GM19043 (cell line): Measurements from ENCODE around the gene PASK.

Source experiments
- ATAC-seq: cut with Tn5 transposase; IDR thresholded peaks from one replicate; pipeline ENCODE4 v1.9.1; 2021; ENCODE audit warnings: low read depth; ENCODE audit not compliant: unreplicated experiment

The PASK gene

DNA sequence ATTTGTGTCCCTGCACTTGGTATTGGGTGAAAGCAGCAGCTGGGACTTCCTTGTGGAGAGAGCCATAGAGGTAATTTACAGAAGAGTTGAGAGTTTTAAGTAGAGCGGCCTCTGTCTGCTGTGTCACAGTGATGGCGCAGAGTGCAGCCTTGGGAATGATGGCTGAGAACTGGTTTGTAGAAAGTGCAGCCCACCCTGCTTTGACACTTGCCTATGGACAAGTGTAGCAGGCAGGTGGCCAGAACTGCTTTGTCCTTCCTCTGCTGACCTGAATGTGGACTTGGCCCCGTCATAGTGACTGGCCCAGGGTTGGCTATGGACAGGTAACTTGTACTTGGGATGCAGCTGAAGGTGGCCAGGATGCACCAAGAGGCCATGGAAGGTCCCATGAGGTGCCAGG lies 32.9 kb upstream of the PASK start:
- ATAC-seq = no peak

DNA sequence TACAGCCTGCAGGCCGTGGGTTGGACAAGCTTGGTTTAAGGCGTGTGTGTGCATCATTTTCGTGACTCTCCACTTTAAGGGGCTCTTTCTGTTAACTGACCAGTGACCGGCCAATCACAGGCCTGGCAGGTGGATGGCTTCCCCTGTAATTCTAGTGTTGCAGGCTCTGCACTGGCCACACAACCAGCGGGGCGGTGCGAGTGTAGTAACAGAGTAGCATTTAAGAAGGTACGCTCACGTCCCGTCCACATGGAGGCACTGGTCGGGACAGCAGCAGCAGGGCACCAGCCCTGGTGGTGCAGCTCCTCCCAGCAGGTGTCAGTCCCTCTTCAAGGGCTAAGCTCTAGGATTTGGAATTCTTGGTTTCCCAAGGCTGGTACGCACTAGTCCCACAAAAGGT lies 31.2 kb upstream of the PASK start:
- ATAC-seq = no peak

DNA sequence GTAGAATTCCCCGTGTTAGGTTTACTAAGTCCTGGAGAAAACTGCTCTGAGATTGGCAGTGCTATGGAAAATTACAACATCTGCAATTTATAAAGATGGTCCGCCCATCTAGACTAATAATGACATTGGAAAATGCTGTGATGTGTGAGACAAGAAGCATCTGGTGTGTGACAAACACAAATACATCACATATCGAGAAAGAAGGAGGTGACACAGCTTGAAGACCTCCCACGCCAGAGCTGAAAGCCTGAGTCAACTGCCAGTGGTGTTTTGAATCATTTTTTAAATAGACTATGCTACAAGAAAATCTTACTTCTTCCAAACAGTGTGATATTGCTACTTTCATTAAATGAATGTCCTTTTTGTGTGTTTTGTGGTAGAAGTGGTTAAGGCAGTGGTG lies 30.6 kb upstream of the PASK start:
- ATAC-seq = no peak

DNA sequence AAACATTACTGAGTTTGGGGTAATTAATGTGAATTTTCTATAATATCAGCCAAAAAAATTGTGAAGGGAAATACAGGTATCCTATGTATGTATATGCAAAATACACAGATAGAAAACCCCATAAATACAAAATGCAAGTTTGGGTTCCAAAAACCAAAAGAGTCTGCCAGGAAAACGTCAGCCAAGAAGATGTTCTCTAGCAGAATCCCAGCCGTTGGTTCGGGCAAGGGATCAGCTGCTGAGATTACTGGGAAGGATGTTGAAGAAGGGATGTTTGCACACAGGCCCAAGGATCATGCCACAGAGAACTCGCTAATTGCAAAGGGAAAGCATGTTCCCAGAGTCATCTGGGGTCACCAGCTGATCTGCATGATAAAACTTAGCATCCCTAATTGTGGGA lies 29.7 kb upstream of the PASK start:
- ATAC-seq = no peak

DNA sequence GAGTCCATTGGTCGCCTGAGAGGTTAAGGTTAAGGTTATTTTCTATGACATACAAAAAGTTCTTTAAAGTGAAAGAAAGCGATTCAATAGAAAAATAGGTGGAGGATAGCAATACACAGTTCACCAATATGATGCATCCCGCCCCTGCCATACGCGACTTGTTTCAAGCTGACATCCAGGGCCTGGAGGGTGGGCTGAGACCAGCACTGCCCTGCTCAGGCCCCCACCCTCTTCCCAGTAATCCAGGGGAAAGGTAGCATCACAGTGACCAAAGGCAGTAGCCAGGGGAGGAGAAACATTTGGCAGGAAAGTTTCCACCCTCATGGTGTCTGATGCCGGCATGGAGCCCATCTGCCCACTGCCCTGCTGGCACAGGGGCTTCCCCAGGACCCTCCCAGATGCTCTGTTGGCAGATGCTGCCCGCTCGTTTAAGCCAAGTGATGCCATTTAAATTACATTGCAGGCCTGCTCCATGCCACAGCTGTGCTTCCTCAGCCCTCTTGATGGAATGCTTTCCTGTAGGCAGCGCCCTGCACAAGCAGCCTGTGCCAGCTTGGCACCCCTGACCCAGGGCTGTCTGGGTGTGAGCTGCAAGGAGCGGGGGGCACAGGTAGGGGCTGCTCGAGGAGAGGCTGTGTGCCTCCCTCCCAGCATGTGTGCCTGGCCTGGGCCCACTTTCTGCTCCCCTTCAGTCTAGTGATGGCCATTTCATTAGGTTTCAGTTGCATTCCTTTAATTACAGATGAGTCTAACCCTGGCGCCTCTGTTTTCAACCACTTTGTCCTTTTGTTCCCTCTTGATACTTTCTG lies 28.5 kb upstream of the PASK start:
- ATAC-seq = no peak

DNA sequence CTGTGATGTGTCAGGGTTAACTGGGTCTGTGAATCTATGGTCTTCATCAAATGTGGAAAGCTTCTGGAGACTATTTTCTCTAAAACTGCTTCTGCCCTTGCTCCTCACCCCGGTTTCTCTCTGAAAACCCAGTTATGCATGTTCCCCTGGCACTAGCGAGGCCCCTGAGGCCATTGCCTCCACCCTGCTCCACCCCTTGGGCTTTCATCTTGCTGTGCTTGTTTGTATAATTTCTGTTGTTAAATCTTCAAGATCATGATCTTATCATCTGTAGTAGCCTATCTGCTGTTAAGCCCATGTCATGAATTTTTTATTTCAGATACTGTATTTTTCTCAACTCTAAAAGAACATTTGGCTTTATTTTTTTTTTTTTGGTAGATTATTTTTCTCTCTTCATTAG lies 24.3 kb upstream of the PASK start:
- no peak for ATAC-seq

DNA sequence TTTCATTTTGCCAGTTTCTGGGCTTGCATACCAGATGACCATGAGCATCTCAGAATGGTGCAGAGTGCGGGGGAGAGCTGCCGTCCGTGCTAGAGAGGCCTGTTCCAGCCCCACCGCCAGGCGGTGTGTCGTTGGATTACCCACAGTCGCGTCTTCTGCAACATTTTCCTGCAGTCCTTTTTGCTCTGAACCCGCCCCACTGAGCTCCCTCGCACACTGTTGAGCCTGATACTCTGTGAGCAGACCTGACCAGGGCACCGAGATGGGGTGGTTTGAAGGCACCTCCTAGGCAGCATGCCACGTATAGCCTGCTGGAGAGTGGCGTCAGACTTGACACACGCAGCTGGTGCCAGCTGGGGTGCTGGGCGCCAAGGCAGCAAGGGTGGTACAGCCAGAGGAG lies 19.1 kb upstream of the PASK start:
- ATAC-seq = no peak

DNA sequence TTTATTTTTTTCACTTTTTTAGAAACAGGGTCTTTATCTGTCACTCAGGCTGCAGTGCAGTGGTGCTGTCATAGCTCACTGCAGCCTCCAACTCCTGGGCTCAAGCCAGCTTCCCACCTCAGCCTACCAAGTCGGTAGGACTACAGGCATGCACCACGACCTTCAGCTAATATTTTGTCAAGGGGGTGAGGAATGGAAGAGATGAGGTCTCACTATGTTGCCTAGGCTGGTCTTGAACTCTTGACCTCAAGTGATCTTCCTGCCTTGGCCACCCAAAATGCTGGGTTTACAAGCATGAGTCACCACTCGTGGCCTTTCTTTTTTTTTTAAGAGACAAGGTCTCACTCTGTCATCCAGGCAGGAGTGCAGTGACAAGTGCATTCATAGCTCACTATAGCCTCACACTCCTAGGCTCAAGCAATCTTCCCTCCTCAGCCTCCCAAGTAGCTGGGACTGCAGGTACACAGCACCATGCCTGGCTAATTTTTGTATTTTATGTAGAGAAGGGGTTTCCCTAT lies 14.4 kb upstream of the PASK start:
- no peak for ATAC-seq

DNA sequence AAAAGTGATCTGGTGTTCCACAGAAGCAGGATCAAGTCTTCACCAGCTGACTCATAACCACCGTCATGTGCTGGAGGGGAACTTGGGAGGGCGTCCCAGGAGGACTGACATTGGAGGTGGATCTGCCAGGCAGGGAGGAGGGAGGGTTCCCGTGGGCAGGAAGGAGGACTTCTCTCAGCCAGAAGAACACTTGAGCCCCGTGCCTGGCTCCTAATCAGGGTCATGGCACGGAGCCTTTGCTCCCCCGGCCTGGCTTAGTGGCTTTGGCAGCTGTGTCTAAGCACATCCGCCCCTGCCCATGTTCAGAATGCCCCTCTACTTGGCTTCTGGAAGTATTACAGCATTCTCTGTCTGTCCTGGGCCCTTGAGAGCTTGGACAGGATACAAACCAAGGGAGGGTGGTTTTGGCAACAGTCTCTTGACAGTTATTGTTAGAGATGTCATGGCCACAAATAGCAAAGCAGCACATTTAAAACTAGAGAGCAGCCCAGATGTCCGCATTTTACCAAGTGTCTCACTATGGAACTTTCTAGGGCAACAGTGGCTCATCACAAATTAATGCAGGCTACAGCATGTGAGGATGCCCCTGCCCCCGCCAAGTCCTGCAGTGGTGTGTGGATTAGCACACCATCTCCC lies 12.5 kb upstream of the PASK start:
- ATAC-seq = no peak

DNA sequence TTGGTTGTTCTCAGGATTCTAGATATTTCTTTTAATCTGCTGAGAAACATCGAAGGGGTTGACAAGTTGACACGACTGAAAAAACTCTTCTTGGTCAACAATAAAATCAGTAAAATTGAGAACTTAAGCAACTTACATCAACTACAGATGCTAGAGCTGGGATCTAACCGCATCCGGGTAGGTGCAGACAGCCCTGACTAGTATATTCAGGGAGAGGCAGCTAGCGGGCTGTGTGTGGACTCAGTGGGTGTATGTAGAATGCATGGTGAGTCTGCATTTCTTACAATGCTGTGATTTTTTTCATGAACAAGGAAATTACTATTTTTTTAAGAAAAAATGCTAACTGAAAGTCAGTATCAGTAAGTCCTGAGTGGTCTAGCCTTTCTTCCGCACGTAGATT lies 11.0 kb upstream of the PASK start:
- no peak for ATAC-seq

DNA sequence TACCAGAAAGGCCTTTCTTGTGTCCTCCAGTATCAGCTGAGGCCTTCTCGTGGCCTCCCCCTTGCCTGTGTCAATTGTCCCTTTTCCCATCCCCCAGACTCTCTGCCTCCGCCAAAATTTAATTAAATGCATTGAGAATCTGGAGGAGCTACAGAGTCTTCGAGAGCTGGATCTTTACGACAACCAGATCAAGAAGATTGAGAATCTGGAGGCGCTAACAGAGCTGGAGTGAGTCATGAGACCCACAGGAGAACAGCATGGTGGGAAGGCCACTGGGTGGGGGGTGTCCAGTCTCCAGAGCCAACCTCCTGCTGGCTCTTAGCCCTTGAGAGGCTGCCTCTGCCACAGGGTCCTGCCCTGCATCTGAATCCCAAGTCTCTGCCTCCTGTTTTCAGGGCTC lies 9.8 kb upstream of the PASK start:
- no peak for ATAC-seq

DNA sequence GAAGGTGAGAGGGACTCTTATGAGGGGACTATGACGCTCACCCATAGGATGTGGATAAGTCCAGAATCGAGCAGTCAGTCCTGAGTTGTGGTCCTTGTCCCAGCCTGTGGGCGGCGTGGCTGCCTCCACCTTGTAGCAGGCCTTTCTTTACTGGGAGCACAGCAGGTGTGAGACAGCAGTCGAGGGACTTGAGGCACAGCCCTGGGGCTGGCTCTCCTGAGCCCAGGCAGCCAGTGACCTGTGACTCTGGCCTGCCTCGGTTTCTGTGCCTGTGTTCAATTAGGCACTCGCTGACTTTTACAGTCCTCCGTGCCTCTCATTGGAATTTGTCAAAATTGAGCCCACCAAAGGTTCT lies 9.3 kb upstream of the PASK start:
- no peak for ATAC-seq

DNA sequence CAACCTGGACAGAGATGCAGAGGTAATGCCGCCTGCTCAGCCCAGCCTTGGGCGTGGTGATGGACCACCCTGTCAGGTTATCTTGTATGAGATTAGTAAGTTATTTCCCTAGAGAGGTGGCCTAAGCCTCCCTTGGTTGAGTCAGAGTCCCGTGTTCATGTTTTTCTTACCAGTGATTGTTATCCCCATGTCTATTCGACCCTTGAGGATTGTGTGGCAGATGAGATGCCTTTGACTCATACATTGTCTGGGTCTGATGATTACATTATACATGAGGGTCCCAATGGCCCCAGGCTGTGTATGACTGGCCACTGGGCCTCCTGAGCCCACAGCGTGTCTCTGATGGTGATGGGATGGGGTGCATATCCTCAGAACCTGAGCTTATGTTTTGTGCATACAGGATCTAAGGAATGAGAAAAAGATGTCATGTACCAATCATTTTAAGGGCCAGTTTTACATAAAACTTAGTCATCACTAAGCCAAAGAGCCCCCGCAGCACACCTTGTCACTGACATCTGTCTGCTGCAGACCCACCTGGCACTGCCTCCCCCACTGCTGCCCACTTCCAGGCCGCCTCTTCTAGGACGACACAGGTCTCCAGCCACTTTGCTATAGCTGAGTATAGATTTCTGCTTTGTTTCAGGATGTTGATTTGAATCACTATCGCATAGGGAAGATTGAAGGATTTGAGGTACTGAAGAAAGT lies 8.7 kb upstream of the PASK start:
- ATAC-seq = no peak

DNA sequence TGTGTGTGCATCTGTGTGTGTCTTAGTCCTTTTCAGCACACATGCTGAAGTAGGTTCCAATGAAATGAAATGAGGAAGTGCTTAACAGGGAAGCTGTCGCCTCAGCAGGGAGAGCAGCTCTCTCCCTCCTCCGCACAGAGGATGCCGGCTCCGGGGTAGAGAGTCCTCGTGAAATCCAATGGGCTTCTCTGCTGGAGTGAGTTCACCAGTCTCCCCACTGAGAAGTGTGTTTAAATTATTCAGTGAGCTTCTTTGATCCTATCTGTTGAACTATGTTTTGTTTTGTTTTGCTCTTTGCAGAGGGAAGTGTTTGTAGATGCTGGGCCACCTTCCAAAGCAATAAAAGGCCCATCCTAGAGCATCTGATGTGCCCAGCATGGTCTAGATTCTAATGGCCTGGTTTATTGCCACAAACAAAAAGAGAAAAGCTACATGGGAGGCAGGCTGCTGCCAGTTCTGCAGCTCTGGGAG lies 7.7 kb upstream of the PASK start:
- no peak for ATAC-seq

DNA sequence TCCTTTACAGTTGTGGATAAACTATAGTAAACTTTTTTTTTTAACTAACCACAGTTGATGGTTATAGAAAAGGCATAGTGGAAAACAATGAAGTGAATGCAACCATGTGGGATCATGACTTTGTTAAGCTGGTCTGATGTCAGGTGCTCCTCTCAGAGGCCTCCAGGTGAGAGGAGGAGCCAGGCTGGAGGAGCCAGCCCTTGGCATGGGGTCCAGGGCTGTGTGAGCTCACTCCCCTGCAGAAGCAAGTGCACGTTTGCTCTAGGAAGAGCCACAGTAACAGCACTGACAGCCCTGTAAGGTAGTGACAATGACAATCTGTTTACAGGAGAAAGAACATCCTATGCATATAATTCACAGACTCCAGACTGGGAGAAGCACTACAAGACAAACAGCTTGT lies 6.7 kb upstream of the PASK start:
- no peak for ATAC-seq

DNA sequence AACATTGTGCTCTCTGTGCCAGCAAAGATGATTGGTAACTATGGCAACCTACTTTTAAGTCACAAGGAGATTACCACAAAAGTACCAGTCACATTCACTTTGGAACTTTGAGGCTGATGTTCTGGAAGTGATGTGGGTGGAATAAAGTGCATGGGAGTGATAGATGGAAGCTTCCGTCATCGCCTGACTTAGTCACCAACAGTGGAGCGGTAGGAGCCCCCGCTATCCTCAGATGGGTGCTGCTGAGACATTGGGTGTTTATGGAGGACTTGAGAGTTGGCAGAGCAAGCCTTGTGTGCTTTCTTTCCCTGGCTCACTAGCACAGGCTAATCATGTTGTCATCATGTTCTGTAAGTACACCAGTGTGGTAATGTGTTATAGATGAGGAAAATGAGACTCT lies 5.6 kb upstream of the PASK start:
- ATAC-seq = no peak

DNA sequence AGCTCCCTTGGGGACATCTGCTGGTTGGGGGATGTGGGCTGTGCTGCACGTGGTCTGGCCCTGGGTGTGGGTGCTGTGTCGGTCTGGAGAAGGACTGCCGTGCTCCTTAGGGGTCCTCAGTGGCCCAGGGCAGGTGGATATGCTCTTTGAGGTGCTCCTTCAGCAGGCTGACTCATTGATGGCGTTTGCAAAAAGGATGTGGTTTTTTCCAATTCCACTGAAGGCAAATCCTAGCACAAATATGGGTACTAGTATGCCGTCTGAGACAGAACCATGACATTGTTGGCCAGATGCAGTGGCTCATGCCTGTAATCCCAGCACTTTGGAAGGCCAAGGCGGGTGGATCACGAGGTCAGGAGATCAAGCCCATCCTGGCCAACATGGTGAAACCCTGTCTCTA lies 4.3 kb upstream of the PASK start:
- ATAC-seq = no peak

DNA sequence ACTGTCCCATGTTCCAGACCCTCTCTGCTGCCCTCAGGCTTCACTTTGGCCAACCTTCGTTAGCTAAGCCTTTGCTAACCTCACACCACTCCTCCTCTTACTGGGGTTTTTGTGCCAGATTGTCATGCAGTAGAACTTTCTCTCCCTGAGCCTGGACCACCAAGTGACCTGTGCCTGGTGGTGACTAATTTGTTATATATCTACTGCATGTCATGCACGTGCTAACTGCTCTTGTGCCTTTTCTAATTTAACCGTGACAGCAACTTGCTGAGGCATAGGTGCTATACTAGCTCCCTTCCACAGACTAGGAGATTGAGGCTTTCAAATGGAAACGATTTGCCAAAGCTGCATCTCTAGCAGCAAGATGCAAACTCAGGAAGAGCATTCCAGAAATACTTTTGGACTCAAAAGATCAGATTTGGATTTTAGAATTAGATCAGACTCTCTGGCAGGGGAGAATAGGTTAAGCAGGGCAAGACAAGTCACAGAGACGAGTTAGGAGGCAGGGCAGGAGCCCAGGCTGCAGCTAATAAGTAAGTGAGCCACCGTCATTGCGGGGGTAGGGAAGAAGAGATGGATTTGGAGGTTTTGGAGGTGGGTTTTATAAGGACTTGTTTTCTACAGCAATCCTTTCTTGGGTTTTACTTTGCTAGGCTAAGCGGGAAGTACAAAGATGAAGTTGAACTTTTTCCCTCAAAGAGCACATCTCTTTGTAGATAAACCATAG lies 2.8 kb upstream of the PASK start:
- no peak for ATAC-seq

DNA sequence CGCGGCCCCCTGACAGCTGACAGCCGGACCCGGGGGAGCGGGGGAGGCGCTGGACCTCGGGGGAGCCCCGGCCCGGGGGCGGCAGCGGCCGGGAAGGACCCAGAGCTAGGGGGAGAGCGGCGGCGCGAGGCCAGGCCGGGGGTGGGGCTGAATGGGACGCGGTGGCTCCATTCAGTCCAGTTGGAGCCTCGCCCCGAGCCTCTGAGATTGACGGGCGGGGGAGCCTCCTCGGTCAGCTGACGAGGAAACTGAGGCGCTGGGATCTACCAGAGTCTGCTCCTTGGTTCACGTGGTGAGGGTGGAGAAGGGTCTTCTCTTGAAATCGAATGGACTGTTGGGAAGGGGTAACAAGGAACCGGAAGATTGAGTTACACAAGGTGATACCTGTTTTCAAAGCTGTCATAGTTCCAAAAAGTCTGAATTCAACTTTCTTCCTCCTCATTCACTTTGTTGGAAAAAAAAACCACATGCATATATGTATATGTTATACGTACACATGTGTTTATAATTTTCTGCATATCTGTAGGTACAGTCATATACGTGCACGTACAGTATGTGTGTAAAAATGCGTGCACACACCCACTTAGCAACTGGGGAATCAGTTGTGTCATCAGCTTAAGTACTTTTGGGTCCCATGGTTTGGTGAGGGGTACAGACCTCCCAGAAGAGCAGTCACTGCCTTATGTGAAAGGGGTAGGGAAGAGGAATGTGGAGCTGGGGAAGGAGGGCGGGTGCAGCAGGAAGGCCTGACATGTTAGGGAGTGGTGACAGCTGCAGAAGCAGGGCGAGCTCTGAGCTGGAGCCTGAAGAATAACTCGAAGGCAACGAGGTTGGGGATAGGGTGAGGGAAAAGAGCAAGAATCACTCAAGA lies 1.6 kb upstream of the PASK start:
- no peak for ATAC-seq
